ENCODE measurements around the gene BTN3A1. TPM values are rescaled to one million over a fixed set of nuclear protein-coding genes. Genes with fewer than 3 reads are reported as not detected.

The BTN3A1 gene
- total and polyA plus RNA-seq, 2 of the 8 experiments (the other 6 are each of a cell fraction or from before 2014, with no cell fraction given), result 4.7 to 5.6 TPM

- Histone ChIP-seq H3K27me3 (replicated peaks in 1 of 4; ENCODE audit: control insufficient read depth in 3 of 4, extremely low read depth in 1 of 4, insufficient read depth in 3 of 4, low read length in 3 of 4) (no peaks in the 10 kb centered on the region), H3K4me3 (ENCODE audit: extremely low read depth in 1 of 4, insufficient read depth in 2 of 4, low read depth in 3 of 4, low read length in 4 of 4) (no peak overlapping the region), H3K79me2 (ENCODE audit: control insufficient read depth in 1 of 2, insufficient read depth in 2 of 2, low read length in 2 of 2) (no peaks in the 10 kb centered on the region), H3K36me3 (ENCODE audit: control insufficient read depth in 2 of 4, insufficient read depth in 4 of 4, low read length in 3 of 4) (no peaks in the 10 kb centered on the region), H2BK12ac (ENCODE audit: low read depth, low read length) (no peak overlapping the region), H3K56ac (replicated peaks; ENCODE audit: insufficient read length, low read depth, low read length) (no peak overlapping the region), H4K91ac (replicated peaks; ENCODE audit: insufficient read length, low read length) (no peak overlapping the region), H4K8ac (ENCODE audit: extremely low read depth, insufficient read depth, low read length) (no peak overlapping the region), H4K20me1 (replicated peaks in 1 of 2; ENCODE audit: control insufficient read depth in 1 of 2, insufficient read depth in 2 of 2, low read length in 2 of 2) (no peaks in the 10 kb centered on the region), H2AK5ac (ENCODE audit: low read depth, low read length) (no peak overlapping the region), H2BK5ac (ENCODE audit: low read depth, low read length) (no peak overlapping the region), H2BK15ac (ENCODE audit: low read length) (no peak overlapping the region), H2BK120ac (replicated peaks; ENCODE audit: low read depth, low read length) (no peak overlapping the region), H3K23ac (ENCODE audit: insufficient read length) (no peak overlapping the region), H3K9ac (replicated peaks in 1 of 4; ENCODE audit: extremely low read depth in 1 of 4, low read depth in 3 of 4, low read length in 3 of 4) (no peak overlapping the region), H3K4ac (replicated peaks; ENCODE audit: insufficient read length, low read depth, low read length) (no peak overlapping the region), H3K14ac (ENCODE audit: insufficient read length) (no peak overlapping the region), H2AFZ (ENCODE audit: low read length) (no peak overlapping the region), H3K4me1 (replicated peaks in 1 of 4; ENCODE audit: control insufficient read depth in 3 of 4, insufficient read depth in 4 of 4, low read length in 3 of 4) (no peaks in the 10 kb centered on the region; a peak in 1 of 7 replicates), H4K5ac (ENCODE audit: insufficient read length, low read depth, low read length) (no peak overlapping the region), H3K4me2 (ENCODE audit: insufficient read depth in 1 of 2, low read depth in 2 of 2, low read length in 2 of 2) (no peak overlapping the region), H3K27ac (ENCODE audit: low read depth, low read length) (no peak overlapping the region), H3K79me1 (ENCODE audit: low read depth, low read length) (no peaks in the 10 kb centered on the region), H3K23me2 (ENCODE audit: low read depth, low read length) (no peaks in the 10 kb centered on the region), H3K9me3 (ENCODE audit: insufficient read depth in 2 of 2, low read depth in 1 of 2, low read length in 1 of 2) (no peaks in the 10 kb centered on the region), H3K18ac (ENCODE audit: extremely low read depth, low read length) (no peak overlapping the region), H2BK20ac (ENCODE audit: low read length) (no peak overlapping the region)
- no peak for FAIRE-seq
- no peak for DNase-seq (ENCODE audit: low read depth in 1 of 2, low spot score in 2 of 2)
- CTCF ChIA-PET (ENCODE audit: partially characterized antibody), result interaction anchor here (1.0 to 1.5 kb wide), 3 partner anchors 13 to 44 kb away, joined by 3 to 5 read pairs (median 4); no protein-coding TSS in a partner anchor
- WGBS, 2 experiments (ENCODE audit: extremely low coverage in 1 of 2, insufficient coverage in 1 of 2, insufficient read length in 1 of 2, insufficient replicate concordance in 2 of 2, low coverage in 1 of 2, low lambda C conversion rate in 2 of 2, missing lambda C conversion rate in 1 of 2), result 90% methylated on average over 2 of the region's 3 CpGs; no CpG with 5 or more reads in 1 of the 2 experiments
- POLR2A ChIA-PET (ENCODE audit: partially characterized antibody), result no interaction called here
- TF ChIP-seq KDM4A (IDR thresholded peaks at IDR 0.05; ENCODE audit: low read depth, low read length, severe bottlenecking) (no peak), E2F6 (IDR thresholded peaks at IDR 0.05) (no peak), KDM1A (IDR thresholded peaks at IDR 0.05; ENCODE audit: borderline replicate concordance, low read length) (no peak), MAFK (IDR thresholded peaks at IDR 0.05; ENCODE audit: low read depth, low read length) (no peak), SP1 (IDR thresholded peaks at IDR 0.05; ENCODE audit: low read depth, low read length) (no peak), ATF3 (IDR thresholded peaks at IDR 0.05; ENCODE audit: insufficient read depth, low read depth, low read length) (no peak)
Measured at GRCh38 chr6:26375270-26375669, 26.8 kb upstream of the BTN3A1 start.

All from H1 (cell line).